HS-27A (cell line): ENCODE results near the gene CTU2.

Experiments used
- DNase-seq: peaks from one replicate; pipeline ENCODE4 v3.0.0-alpha.2; 2012; ENCODE audit warnings: low read depth, missing footprints

CTU2 gene

GRCh38 chr16:88730632-88731607 is 24.6 kb downstream of the CTU2 start:
- no peak for DNase-seq

DNA sequence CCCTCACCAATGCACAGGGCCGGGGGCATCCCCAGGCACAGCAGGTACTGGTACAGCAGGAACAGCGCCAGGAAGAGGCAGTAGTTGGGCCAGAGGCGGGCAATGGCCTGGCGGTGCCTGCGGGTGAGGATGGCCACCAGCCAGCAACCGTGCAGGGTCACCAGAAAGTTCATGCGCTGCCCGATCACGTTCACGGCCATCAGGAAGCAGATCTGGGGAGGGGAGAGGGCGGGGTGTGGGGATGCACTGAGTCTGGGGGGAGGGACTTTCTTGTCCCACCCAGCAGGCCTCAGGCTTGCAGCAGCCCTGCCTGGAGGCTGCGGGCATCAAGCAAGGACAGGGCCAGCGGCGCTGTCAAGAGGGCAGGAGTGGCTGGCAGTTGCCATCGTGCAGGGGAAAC is 25.4 kb downstream of the CTU2 start:
- no peak for DNase-seq

GRCh38 chr16:88732172-88732960 is 26.1 kb downstream of the CTU2 start:
- no peak for DNase-seq

DNA sequence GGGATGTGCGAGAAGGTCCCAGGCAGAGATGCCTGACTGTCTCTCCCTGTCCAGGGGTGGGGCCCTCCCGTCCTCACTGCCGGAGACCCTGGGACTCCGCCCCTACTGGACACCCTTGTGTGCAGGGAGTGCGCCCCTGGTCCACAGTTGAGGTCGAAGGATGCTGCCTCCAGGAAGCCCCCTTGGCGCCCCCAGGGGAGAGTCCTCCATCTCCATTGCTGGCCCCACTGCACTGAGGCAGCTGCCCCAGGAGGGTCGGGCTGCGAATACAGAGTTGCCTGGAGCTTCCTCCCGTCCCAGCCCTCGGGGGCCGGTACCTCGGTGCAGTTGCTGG is 26.6 kb downstream of the CTU2 start:
- DNase-seq, result no peak

GRCh38 chr16:88733630-88734360 is 27.5 kb downstream of the CTU2 start:
- DNase-seq, result no peak

DNA sequence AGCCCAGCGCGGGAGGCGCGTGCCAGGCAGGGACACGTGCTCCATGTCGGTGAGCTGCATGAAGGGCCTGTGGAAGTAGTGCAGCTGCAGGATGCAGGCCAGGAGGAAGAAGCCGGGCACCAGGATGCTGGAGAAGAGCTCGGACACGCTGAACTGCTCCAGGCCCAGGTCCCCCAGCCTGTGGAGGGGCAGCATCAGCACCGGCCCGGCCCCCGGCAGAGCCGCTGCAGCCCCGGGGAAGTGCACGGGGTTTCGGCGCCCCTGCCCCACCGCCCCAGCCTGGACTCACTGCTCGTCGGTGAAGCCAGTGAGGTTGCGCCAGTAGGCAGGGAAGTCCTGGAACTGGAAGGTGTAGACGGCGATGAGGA is 28.0 kb downstream of the CTU2 start:
- DNase-seq, result no peak

DNA sequence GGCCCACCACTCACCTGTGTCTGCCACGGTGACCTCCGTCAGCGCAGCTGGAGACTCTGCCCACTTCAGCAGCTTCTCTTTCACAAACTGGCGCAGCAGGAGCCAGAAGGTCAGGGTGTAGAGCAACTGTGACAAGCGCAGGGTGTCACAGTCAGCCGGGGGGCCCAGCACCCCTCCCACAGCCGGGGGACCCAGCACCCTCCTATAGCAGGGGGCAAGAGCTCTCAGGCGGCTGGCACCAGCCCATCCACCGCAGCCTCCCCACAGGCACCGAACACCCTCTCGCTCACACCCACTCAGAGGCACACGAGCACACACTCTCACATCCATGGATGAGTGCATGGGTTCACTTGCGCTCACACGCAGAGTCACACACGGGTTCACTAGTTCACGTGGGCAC is 28.8 kb downstream of the CTU2 start:
- no peak for DNase-seq

GRCh38 chr16:88735616-88736015 is 29.3 kb downstream of the CTU2 start:
- no peak for DNase-seq

- DNase-seq, result no peak
These were observed 29.8 kb downstream of the CTU2 start for GRCh38 chr16:88736088-88736487.

GRCh38 chr16:88736496-88736895 is 30.2 kb downstream of the CTU2 start:
- no peak for DNase-seq

GRCh38 chr16:88737298-88738150 is 31.2 kb downstream of the CTU2 start:
- DNase-seq, result no peak

GRCh38 chr16:88738151-88739084 is 32.1 kb downstream of the CTU2 start:
- DNase-seq, result no peak

- no peak for DNase-seq
These were observed 33.1 kb downstream of the CTU2 start for GRCh38 chr16:88739139-88739976.

DNA sequence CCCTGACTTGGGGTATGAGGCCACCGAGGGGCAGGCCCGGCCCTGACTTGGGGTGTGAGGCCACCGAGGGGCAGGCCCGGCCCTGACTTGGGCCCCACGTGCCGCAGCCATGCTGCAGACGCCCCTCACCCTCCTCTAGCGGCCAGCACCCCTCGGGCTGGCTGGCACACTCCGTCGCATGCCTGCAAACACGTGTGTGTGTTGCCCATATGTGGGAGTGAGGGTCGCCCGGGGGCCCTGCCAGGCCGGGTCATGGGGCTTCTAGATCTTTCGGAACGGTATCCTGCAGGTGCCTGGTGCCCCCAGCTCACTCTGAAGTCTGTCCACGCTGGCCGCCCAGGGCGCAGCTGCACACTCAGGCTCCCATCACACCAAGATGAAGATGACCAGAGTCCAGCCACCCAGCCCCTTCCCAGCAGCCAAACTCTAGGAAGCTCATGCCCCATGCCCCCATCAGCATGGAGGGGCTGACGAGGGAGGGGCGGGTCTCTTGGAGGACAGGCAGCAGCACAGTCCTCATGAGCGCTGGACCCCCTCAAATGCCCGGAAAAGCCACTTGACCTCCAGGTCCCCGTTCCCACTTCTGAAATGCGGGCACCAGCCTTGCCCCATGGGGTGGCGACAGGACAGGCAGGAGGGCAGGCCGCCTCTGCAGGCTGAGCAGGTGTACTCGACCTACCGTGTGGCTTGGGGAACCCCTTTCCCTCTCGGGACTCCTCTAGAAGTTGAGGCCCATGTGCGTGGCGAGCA is 33.8 kb downstream of the CTU2 start:
- no peak for DNase-seq

- DNase-seq, result no peak
These were observed 34.4 kb downstream of the CTU2 start for GRCh38 chr16:88740727-88741055.

GRCh38 chr16:88741368-88741767 is 35.1 kb downstream of the CTU2 start:
- DNase-seq, result no peak

- DNase-seq, result no peak
These were observed 36.7 kb downstream of the CTU2 start for GRCh38 chr16:88742896-88743605.
